Fibroblast of mammary gland (primary cell): ENCODE measurements around the gene MOK.

Source experiments
- DNase-seq: peaks from one replicate; pipeline ENCODE4 v3.0.0-alpha.2; 2010; ENCODE audit warnings: low read depth
- H3K4me3 ChIP-seq: 2 replicates; pipeline ENCODE4 v1.5.1; 2011; ENCODE audit warnings: low read depth, mild to moderate bottlenecking, low read length, moderate library complexity; ENCODE audit not compliant: control insufficient read depth
- CTCF ChIP-seq: conservative IDR thresholded peaks from 2 replicates; pipeline ENCODE4 v1.5.1; 2011; ENCODE audit warnings: low read depth, low read length, inconsistent platforms; ENCODE audit not compliant: control insufficient read depth, insufficient read depth

MOK gene

GRCh38 chr14:102208741-102209140 lies 96.2 kb downstream of the MOK start:
- no peak overlapping the region for H3K4me3 ChIP-seq
- TF ChIP-seq CTCF: no peak

GRCh38 chr14:102207831-102208365 lies 97.1 kb downstream of the MOK start:
- DNase-seq: no peak
- no peak for TF ChIP-seq CTCF

More at GRCh38 chr14:102208741-102209140, 96.2 kb downstream of the MOK start:
- no peak for DNase-seq

GRCh38 chr14:102206918-102207317 lies 98.0 kb downstream of the MOK start:
- no peak for TF ChIP-seq CTCF
- no peak overlapping the region for H3K4me3 ChIP-seq
- DNase-seq: no peak

More at GRCh38 chr14:102207831-102208365, 97.1 kb downstream of the MOK start:
- H3K4me3 ChIP-seq: no peak overlapping the region

GRCh38 chr14:102205560-102205959 lies 99.4 kb downstream of the MOK start:
- H3K4me3 ChIP-seq: no peak overlapping the region
- no peak for TF ChIP-seq CTCF
- DNase-seq: no peak

GRCh38 chr14:102203382-102203781 lies 101.6 kb downstream of the MOK start:
- no peak overlapping the region for H3K4me3 ChIP-seq
- TF ChIP-seq CTCF: no peak
- DNase-seq: no peak

GRCh38 chr14:102202944-102203343 lies 102.0 kb downstream of the MOK start:
- H3K4me3 ChIP-seq: no peak overlapping the region
- no peak for DNase-seq
- no peak for TF ChIP-seq CTCF

- no peak overlapping the region for H3K4me3 ChIP-seq
- TF ChIP-seq CTCF: no peak
- DNase-seq: no peak
Measured at GRCh38 chr14:102201776-102202175, 103.2 kb downstream of the MOK start.
